HFFc6 (cell line): ENCODE results near the gene SLC35F1. TPM values are rescaled to one million over a fixed set of nuclear protein-coding genes. Genes with fewer than 3 reads are reported as not detected.

Experiments
- DNase-seq: peaks from one replicate; pipeline ENCODE4 v3.0.0-alpha.2; 2018
- H3K27ac Mint-ChIP-seq: 2 replicates; pipeline ENCODE4 v1.8.0; 2020; ENCODE audit warnings: mild to moderate bottlenecking, mixed read lengths
- H3K27me3 Mint-ChIP-seq: 2 replicates; pipeline ENCODE4 v1.8.0; 2021; ENCODE audit warnings: mild to moderate bottlenecking, moderate library complexity, mixed read lengths; ENCODE audit not compliant: insufficient read depth
- H3K36me3 Mint-ChIP-seq: 2 replicates; pipeline ENCODE4 v1.8.0; 2021; ENCODE audit warnings: low read depth, mixed read lengths
- H3K4me1 Mint-ChIP-seq: 2 replicates; pipeline ENCODE4 v1.8.0; 2020; ENCODE audit warnings: low read depth, mixed read lengths
- H3K4me3 Mint-ChIP-seq: 2 replicates; pipeline ENCODE4 v1.8.0; 2020; ENCODE audit warnings: mild to moderate bottlenecking, moderate library complexity, mixed read lengths
- H3K9me3 Mint-ChIP-seq: 2 replicates; pipeline ENCODE4 v1.8.0; 2020; ENCODE audit warnings: mild to moderate bottlenecking, mixed read lengths
- total RNA-seq, 6 experiments: library from RNA; stranded (reverse); fragmentation: NEBNext Ultra II Directional; extraction: Animal tissue kit (Norgen Biotek cat#: 25700); gene quantifications; 2 replicates in 1 of 6; 3 replicates in 5 of 6; pipeline ENCODE4 v1.2.3, GENCODE V29; 2021
- TF ChIP-seq, protein P1 (sequence below): fragments of 200-600 bp; sonication (generic); IDR thresholded peaks from 2 replicates; pipeline ENCODE4 v1.5.0; 2021; ENCODE audit warnings: antibody characterized with exemption, mild to moderate bottlenecking

SLC35F1 gene
- total RNA-seq, 6 experiments from 2014 or later, result not detected

DNA sequence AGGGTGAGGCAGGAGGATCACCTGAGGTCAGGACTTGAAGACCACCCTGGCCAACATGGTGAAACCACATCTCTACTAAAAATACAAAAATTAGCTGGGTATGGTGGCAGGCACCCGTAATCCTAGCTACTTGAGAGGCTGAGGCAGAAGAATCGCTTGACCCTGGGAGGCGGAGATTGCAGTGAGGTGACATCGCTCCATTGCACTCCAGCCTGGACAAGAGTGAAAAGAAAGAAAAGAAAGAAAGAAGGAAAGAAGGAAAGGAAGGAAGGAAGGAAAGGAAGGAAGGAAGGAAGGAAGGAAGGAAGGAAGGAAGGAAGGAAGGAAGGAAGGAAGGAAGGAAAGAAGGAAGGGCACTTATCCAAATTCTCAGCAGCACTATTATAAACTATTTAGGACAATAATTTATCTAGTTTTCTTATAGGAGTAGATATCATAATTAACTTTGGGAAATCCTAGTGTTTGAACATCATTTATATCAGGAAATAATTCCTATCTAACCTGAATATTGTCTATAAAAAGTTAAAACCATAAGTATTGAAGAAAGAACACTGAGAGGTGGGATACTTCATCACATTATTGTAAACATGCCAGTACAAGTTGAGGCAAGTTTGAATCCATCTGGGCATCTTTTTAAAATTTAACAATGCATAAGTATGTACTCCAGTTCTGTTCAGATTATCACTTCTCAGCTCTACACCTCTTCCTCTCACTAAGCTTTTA lies 305.5 kb downstream of the SLC35F1 start:
- H3K4me3 Mint-ChIP-seq, result no peak overlapping the region
- H3K4me1 Mint-ChIP-seq, result no peaks in the 10 kb centered on the region
- peaks cover 31% of the 10 kb centered on the region for H3K9me3 Mint-ChIP-seq
- TF ChIP-seq, protein P1, sequence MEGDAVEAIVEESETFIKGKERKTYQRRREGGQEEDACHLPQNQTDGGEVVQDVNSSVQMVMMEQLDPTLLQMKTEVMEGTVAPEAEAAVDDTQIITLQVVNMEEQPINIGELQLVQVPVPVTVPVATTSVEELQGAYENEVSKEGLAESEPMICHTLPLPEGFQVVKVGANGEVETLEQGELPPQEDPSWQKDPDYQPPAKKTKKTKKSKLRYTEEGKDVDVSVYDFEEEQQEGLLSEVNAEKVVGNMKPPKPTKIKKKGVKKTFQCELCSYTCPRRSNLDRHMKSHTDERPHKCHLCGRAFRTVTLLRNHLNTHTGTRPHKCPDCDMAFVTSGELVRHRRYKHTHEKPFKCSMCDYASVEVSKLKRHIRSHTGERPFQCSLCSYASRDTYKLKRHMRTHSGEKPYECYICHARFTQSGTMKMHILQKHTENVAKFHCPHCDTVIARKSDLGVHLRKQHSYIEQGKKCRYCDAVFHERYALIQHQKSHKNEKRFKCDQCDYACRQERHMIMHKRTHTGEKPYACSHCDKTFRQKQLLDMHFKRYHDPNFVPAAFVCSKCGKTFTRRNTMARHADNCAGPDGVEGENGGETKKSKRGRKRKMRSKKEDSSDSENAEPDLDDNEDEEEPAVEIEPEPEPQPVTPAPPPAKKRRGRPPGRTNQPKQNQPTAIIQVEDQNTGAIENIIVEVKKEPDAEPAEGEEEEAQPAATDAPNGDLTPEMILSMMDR, result no peak
- no peak for DNase-seq
- no peaks in the 10 kb centered on the region for H3K36me3 Mint-ChIP-seq
- H3K27ac Mint-ChIP-seq, result no peak overlapping the region
- H3K27me3 Mint-ChIP-seq, result no peaks in the 10 kb centered on the region

DNA sequence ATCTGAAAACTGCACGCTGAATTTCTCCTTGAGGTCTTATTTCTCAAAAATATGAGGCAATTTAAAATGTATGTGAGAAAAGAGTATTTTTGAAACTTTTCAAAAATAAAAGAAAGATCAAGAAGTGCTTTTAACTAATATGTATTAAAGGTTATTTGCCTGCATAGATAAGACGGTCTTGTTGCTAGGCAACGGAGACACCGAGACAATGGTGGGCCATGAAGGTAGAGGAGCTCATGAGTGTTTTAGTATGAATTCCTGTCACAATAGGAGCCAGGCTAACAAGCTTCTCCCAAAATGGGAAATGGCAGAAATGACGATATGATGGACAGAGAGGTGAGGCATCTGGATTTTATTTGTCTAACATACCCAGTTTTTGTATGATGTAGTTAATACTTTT lies 308.2 kb downstream of the SLC35F1 start:
- TF ChIP-seq, protein P1, result no peak
- no peaks in the 10 kb centered on the region for H3K4me1 Mint-ChIP-seq
- no peak overlapping the region for H3K27ac Mint-ChIP-seq
- H3K27me3 Mint-ChIP-seq, result no peaks in the 10 kb centered on the region
- no peak overlapping the region for H3K4me3 Mint-ChIP-seq
- DNase-seq, result no peak
- no peaks in the 10 kb centered on the region for H3K36me3 Mint-ChIP-seq
- H3K9me3 Mint-ChIP-seq, result peaks cover 19% of the 10 kb centered on the region

DNA sequence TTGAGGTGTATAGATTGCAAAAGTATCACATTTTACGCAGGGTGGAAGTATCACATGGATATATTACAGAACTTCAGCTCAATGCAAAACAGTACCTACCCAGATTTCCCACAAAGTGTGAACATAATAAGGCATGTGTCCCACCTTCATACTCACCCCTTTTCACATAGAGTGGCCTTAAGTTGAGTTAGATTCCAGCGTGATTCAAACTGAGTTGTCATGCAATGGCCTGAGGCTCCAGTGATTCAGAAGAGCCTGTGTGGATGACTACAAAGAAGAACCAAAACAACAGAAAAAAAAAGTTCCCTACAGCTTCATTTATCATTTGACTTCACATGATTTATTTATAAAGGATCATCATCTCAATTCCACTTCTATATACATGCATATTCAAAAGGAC lies 309.7 kb downstream of the SLC35F1 start:
- Mint-ChIP-seq H3K9me3 (peaks cover 14% of the 10 kb centered on the region), H3K4me1 (no peaks in the 10 kb centered on the region), H3K27ac (no peak overlapping the region), H3K27me3 (no peaks in the 10 kb centered on the region), H3K36me3 (no peaks in the 10 kb centered on the region), H3K4me3 (no peak overlapping the region)
- TF ChIP-seq, protein P1, result no peak
- no peak for DNase-seq

- Mint-ChIP-seq H3K27me3 (peaks cover under 1% of the 10 kb centered on the region; the same call in 1 of the 2 replicates), H3K36me3 (no peaks in the 10 kb centered on the region), H3K27ac (no peak overlapping the region), H3K4me1 (no peaks in the 10 kb centered on the region), H3K4me3 (no peak overlapping the region), H3K9me3 (peaks cover 8% of the 10 kb centered on the region)
- DNase-seq, result no peak
- TF ChIP-seq, protein P1, result no peak
Measured at GRCh38 chr6:118218156-118218555, 311.1 kb downstream of the SLC35F1 start.

DNA sequence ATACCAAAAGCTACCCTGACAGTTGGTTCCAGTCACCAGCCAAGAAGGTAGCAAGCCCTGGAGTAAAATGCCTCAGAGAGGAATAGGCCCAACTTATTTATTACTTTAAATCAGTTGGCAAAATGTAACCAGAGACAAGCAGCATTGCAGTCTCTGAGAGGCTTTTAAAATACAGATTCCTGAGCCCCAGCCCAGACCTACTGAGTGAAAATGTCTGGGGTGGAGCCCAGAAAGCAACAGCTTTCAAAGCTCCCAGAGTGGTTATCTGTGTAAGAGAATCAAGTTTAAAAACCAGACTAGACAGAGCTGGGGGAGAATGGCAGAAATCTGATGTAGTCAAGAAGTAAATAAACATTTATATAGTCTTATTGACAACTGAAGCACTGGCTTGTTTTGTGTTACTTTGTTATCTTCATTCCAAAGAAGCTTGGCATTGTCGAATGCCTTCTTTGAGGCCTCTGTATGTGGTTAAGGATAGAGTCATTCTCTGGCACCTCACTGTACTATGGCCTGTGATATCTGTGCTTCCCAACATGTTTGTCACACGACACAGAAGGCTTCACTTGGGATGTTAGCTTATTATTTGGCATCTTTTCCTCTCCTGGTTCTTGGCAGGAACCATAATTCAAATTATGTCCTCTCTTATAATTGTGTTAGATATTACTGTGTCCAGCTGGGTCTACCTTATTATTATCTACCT lies 313.5 kb downstream of the SLC35F1 start:
- H3K27ac Mint-ChIP-seq, result no peak overlapping the region
- H3K36me3 Mint-ChIP-seq, result no peaks in the 10 kb centered on the region
- no peak for DNase-seq
- TF ChIP-seq, protein P1, result no peak
- H3K9me3 Mint-ChIP-seq, result peaks cover 6% of the 10 kb centered on the region
- no peak overlapping the region for H3K4me3 Mint-ChIP-seq
- H3K4me1 Mint-ChIP-seq, result no peaks in the 10 kb centered on the region
- H3K27me3 Mint-ChIP-seq, result peaks cover 2% of the 10 kb centered on the region; the same call in 1 of the 2 replicates
